OCI-LY7 (cell line): ENCODE data around the gene IFFO2. TPM values are rescaled to one million over a fixed set of nuclear protein-coding genes. Genes with fewer than 3 reads are reported as not detected.
A peak's percentile ranks its signal among the peaks of the same experiment; 100 is the strongest.

Experiments used
- BruUV-seq: library from RNA; stranded (reverse); fragments of 400-500 nt; replicated peaks from 2 replicates; lab custom pipeline; 2021; lab: Mats Ljungman, UMichigan
- CTCF ChIA-PET: fragments of 300-600 bp; sonication (Branson Sonifier 250); formaldehyde crosslinking; loops from one replicate; lab custom pipeline; 2022; ENCODE audit warnings: antibody characterized with exemption; ENCODE audit not compliant: unreplicated experiment; lab: Charles Lee
- POLR2A ChIA-PET: fragments of 300-600 bp; sonication (Branson Sonifier 250); formaldehyde crosslinking; loops from one replicate; lab custom pipeline; 2022; ENCODE audit warnings: antibody characterized with exemption; lab: Charles Lee
- DNase-seq: peaks from one replicate; pipeline ENCODE4 v3.0.0-alpha.2; 2015; ENCODE audit warnings: low spot score
- H2AFZ ChIP-seq: fragments of 200-600 bp; sonication (generic), shearing (Covaris generic); 2 replicates; pipeline ENCODE4 v1.6.1; 2014; ENCODE audit warnings: mild to moderate bottlenecking, antibody characterized with exemption, low read length, moderate library complexity
- H3K27ac ChIP-seq: fragments of 200-600 bp; sonication (generic); 2 replicates; pipeline ENCODE4 v1.5.1; 2014; ENCODE audit warnings: mixed run types, low read depth, mild to moderate bottlenecking, moderate library complexity, low read length, inconsistent platforms; ENCODE audit not compliant: poor library complexity, severe bottlenecking
- H3K36me3 ChIP-seq: fragments of 200-600 bp; sonication (generic); 2 replicates; pipeline ENCODE4 v1.6.1; 2014; ENCODE audit warnings: mild to moderate bottlenecking, antibody characterized with exemption, low read length, moderate library complexity, mixed read lengths; ENCODE audit not compliant: insufficient read depth
- H3K4me1 ChIP-seq: fragments of 200-600 bp; sonication (generic); 2 replicates; pipeline ENCODE4 v1.5.1; 2014; ENCODE audit warnings: mild to moderate bottlenecking, low read length; ENCODE audit not compliant: insufficient read depth, poor library complexity, severe bottlenecking
- H3K4me2 ChIP-seq: fragments of 200-600 bp; sonication (generic); 2 replicates; pipeline ENCODE4 v1.6.1; 2014; ENCODE audit warnings: mild to moderate bottlenecking, low read length
- H3K4me3 ChIP-seq: fragments of 200-600 bp; sonication (generic); 2 replicates; pipeline ENCODE4 v1.5.1; 2014; ENCODE audit warnings: mild to moderate bottlenecking, low read depth, low read length; ENCODE audit not compliant: poor library complexity, severe bottlenecking
- H3K79me2 ChIP-seq: fragments of 200-600 bp; sonication (generic); 2 replicates; pipeline ENCODE4 v1.6.1; 2016; ENCODE audit warnings: low read depth, mild to moderate bottlenecking, low read length, moderate library complexity, mixed read lengths; ENCODE audit not compliant: insufficient read depth
- H3K9me2 ChIP-seq: fragments of 200-600 bp; sonication (generic); 2 replicates; pipeline ENCODE4 v1.6.1; 2016; ENCODE audit warnings: mild to moderate bottlenecking, low read length, mixed read lengths; ENCODE audit not compliant: insufficient read depth
- H3K9me3 ChIP-seq: fragments of 200-600 bp; sonication (generic); 2 replicates; pipeline ENCODE4 v1.6.1; 2014; ENCODE audit warnings: mild to moderate bottlenecking, mixed run types, low read length, mixed read lengths
- H4K20me1 ChIP-seq: fragments of 200-600 bp; sonication (generic); 2 replicates; pipeline ENCODE4 v1.6.1; 2014; ENCODE audit warnings: mild to moderate bottlenecking, antibody characterized with exemption, low read length, moderate library complexity, mixed read lengths; ENCODE audit not compliant: insufficient read depth
- CTCF ChIP-seq: fragments of 200-600 bp; sonication (generic); conservative IDR thresholded peaks from 2 replicates; pipeline ENCODE4 v1.5.1; 2014; ENCODE audit warnings: mild to moderate bottlenecking, antibody characterized with exemption, low read length, moderate library complexity, mixed read lengths
- EZH2phosphoT487 ChIP-seq: fragments of 200-600 bp; sonication (generic); IDR thresholded peaks from 2 replicates; pipeline ENCODE4 v1.6.1; 2018; ENCODE audit warnings: low read depth, borderline replicate concordance, mild to moderate bottlenecking, mixed run types, antibody characterized with exemption, low read length, moderate library complexity, mixed read lengths
- intact Hi-C: fragments of 100-400 bp; cut with micrococcal nuclease; formaldehyde crosslinking; loops from one replicate; pipeline ENCODE4 v1.10.0; 2022; ENCODE audit not compliant: unreplicated experiment
- total RNA-seq, 2 experiments: library from RNA; depleted of rRNA in 1 of 2; stranded (reverse); fragments of >200 nt in 1 of 2; shearing (Covaris generic) in 1 of 2; gene quantifications; 2 replicates each; pipeline ENCODE4 v1.2.3, GENCODE V29; 2014 to 2022

The IFFO2 gene
- total RNA-seq, 2 experiments from 2014 or later = 0.06 to 0.44 TPM

GRCh38 chr1:18957532-18958300, 1.2 kb upstream of the IFFO2 start:
- intact Hi-C loops = loop anchor here (5.0 kb wide), 1 partner anchor 45 kb away; no protein-coding TSS in a partner anchor
- Histone ChIP-seq H3K79me2 (no peaks in the 10 kb centered on the region), H3K9me2 (no peaks in the 10 kb centered on the region), H3K27ac (no peak overlapping the region), H2AFZ (no peak overlapping the region), H3K4me3 (no peak overlapping the region), H4K20me1 (no peaks in the 10 kb centered on the region), H3K4me1 (peaks cover 7% of the 10 kb centered on the region), H3K9me3 (no peaks in the 10 kb centered on the region), H3K36me3 (no peaks in the 10 kb centered on the region), H3K4me2 (peak overlapping the region; percentile 97)
- ChIA-PET POLR2A (no interaction called here), CTCF (no interaction called here)
- BruUV-seq = no TSS peak
- no peak for TF ChIP-seq CTCF
- TF ChIP-seq EZH2phosphoT487 = no peak
- DNase-seq = no peak

DNA sequence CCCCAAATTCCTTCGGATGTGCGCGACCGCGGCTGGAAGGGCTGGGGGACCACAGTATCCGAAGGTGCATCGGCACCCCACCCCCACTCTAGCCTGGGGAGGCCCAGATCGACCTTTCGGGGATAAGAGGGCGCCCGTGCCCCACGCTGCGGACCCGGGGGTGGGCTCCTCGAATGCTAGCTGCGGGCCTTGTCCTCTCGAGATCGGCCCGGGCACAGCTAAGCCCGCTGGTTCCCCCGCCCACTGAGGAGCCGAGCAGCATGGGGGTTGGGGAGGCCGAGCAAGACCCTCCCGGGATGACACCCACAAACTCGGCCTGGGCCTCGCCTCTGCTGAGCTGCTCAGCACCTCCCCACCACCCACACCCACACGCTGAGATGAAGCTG, 653 bp upstream of the IFFO2 start:
- Histone ChIP-seq H4K20me1 (no peaks in the 10 kb centered on the region), H3K36me3 (no peaks in the 10 kb centered on the region), H3K4me1 (peaks cover 7% of the 10 kb centered on the region), H3K79me2 (no peaks in the 10 kb centered on the region), H3K4me2 (peak overlapping the region; percentile 97), H3K4me3 (peak overlapping the region; percentile 67), H3K9me3 (no peaks in the 10 kb centered on the region), H3K9me2 (no peaks in the 10 kb centered on the region), H3K27ac (no peak overlapping the region), H2AFZ (peak overlapping the region; percentile 80)
- TF ChIP-seq CTCF (no peak), EZH2phosphoT487 (no peak)
- no peak for DNase-seq
- intact Hi-C loops = loop anchor here (5.0 kb wide), 1 partner anchor 45 kb away; no protein-coding TSS in a partner anchor
- CTCF ChIA-PET = no interaction called here
- POLR2A ChIA-PET = no interaction called here
- BruUV-seq = no TSS peak
